SK-N-SH treated with all-trans-retinoic acid at 6 μM for 48 hours (cell line): ENCODE results near the gene LRRC4C.
"Not testable (repeated sequence)": the region's sequence is repeated elsewhere in the genome, so short reads cannot be mapped to it uniquely, and the experiment has no call there.

ENCODE experiments used
- ATAC-seq: fragments of 200-7000 bp; cut with Tn5 transposase; 3 replicates; pipeline ENCODE4 v1.9.1; 2020; ENCODE audit warnings: mild to moderate bottlenecking, moderate library complexity
- CREB5 ChIP-seq: fragments of 250-450 bp; sonication (Bioruptor Pico); IDR thresholded peaks from 2 replicates; pipeline ENCODE4 v1.5.1; 2020; ENCODE audit warnings: low read depth, mild to moderate bottlenecking, moderate library complexity
- CSDC2 ChIP-seq: fragments of 250-450 bp; sonication (Bioruptor Pico); IDR thresholded peaks from 2 replicates; pipeline ENCODE4 v1.5.0; 2020; ENCODE audit warnings: mild to moderate bottlenecking, moderate library complexity
- ESRRG ChIP-seq: fragments of 250-450 bp; sonication (Bioruptor Pico); IDR thresholded peaks from 2 replicates; pipeline ENCODE4 v1.6.1; 2021; ENCODE audit warnings: mild to moderate bottlenecking
- GLIS3 ChIP-seq: fragments of 250-450 bp; sonication (Bioruptor Pico); IDR thresholded peaks from 2 replicates; pipeline ENCODE4 v1.5.0; 2020; ENCODE audit warnings: mild to moderate bottlenecking, moderate library complexity
- ISL1 ChIP-seq: fragments of 250-450 bp; sonication (Bioruptor Pico); IDR thresholded peaks from 2 replicates; pipeline ENCODE4 v2.1.2; 2022; ENCODE audit warnings: mild to moderate bottlenecking, moderate library complexity
- OSR1 ChIP-seq: fragments of 250-450 bp; sonication (Bioruptor Pico); IDR thresholded peaks from 2 replicates; pipeline ENCODE4 v1.8.0; 2022; ENCODE audit warnings: moderate library complexity, mild to moderate bottlenecking, inconsistent platforms
- POU6F1 ChIP-seq: fragments of 250-450 bp; sonication (Bioruptor Pico); IDR thresholded peaks from 2 replicates; pipeline ENCODE4 v1.8.0; 2021; ENCODE audit warnings: low read depth, mild to moderate bottlenecking, moderate library complexity, borderline replicate concordance
- PPARA ChIP-seq: fragments of 250-450 bp; sonication (Bioruptor Pico); IDR thresholded peaks from 2 replicates; pipeline ENCODE4 v1.5.0; 2020; ENCODE audit warnings: mild to moderate bottlenecking, borderline replicate concordance
- RARB ChIP-seq: fragments of 250-450 bp; sonication (Bioruptor Pico); IDR thresholded peaks from 2 replicates; pipeline ENCODE4 v1.8.0; 2021; ENCODE audit warnings: mild to moderate bottlenecking, moderate library complexity
- TCF4 ChIP-seq: fragments of 250-450 bp; sonication (Bioruptor Pico); IDR thresholded peaks from 2 replicates; pipeline ENCODE4 v1.8.0; 2021; ENCODE audit warnings: mild to moderate bottlenecking, moderate library complexity, borderline replicate concordance
- TOX ChIP-seq: fragments of 250-450 bp; sonication (Bioruptor Pico); IDR thresholded peaks from 2 replicates; pipeline ENCODE4 v1.8.0; 2021; ENCODE audit warnings: mild to moderate bottlenecking, moderate library complexity, borderline replicate concordance
- TSHZ2 ChIP-seq: fragments of 250-450 bp; sonication (Bioruptor Pico); IDR thresholded peaks from 2 replicates; pipeline ENCODE4 v1.5.0; 2020; ENCODE audit warnings: mild to moderate bottlenecking, moderate library complexity
- ZC3H10 ChIP-seq: fragments of 250-450 bp; sonication (Bioruptor Pico); IDR thresholded peaks from 2 replicates; pipeline ENCODE4 v1.5.1; 2021; ENCODE audit warnings: mild to moderate bottlenecking, moderate library complexity
- ZFP3 ChIP-seq: fragments of 250-450 bp; sonication (Bioruptor Pico); IDR thresholded peaks from 2 replicates; pipeline ENCODE4 v1.5.0; 2020; ENCODE audit warnings: mild to moderate bottlenecking, moderate library complexity
- ZFP30 ChIP-seq: fragments of 450-650 bp; formaldehyde crosslinking; IDR thresholded peaks from 2 replicates; pipeline ENCODE4 v1.5.0; 2022; ENCODE audit warnings: mild to moderate bottlenecking, moderate library complexity
- ZNF70 ChIP-seq: fragments of 450-650 bp; formaldehyde crosslinking; IDR thresholded peaks from 2 replicates; pipeline ENCODE4 v1.5.0; 2020; ENCODE audit warnings: mild to moderate bottlenecking, moderate library complexity
- ZNF8 ChIP-seq: fragments of 450-650 bp; formaldehyde crosslinking; IDR thresholded peaks from 2 replicates; pipeline ENCODE4 v1.5.0; 2020; ENCODE audit warnings: mild to moderate bottlenecking, moderate library complexity
- TF ChIP-seq, protein P1 (sequence below): fragments of 250-450 bp; sonication (Bioruptor Pico); IDR thresholded peaks from 2 replicates; pipeline ENCODE4 v1.8.0; 2020; ENCODE audit warnings: mild to moderate bottlenecking, moderate library complexity, borderline replicate concordance

LRRC4C gene

GRCh38 chr11:40877981-40878380 is 581.5 kb downstream of the LRRC4C start:
- no peak for ATAC-seq
- no peak for TF ChIP-seq OSR1 (CRISPR knock-in tag)
- no peak for TF ChIP-seq GLIS3 (CRISPR knock-in tag)
- TF ChIP-seq, protein P1, sequence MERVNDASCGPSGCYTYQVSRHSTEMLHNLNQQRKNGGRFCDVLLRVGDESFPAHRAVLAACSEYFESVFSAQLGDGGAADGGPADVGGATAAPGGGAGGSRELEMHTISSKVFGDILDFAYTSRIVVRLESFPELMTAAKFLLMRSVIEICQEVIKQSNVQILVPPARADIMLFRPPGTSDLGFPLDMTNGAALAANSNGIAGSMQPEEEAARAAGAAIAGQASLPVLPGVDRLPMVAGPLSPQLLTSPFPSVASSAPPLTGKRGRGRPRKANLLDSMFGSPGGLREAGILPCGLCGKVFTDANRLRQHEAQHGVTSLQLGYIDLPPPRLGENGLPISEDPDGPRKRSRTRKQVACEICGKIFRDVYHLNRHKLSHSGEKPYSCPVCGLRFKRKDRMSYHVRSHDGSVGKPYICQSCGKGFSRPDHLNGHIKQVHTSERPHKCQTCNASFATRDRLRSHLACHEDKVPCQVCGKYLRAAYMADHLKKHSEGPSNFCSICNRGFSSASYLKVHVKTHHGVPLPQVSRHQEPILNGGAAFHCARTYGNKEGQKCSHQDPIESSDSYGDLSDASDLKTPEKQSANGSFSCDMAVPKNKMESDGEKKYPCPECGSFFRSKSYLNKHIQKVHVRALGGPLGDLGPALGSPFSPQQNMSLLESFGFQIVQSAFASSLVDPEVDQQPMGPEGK (CRISPR knock-in tag), result no peak
- TF ChIP-seq ZFP3, result no peak
- no peak for TF ChIP-seq TSHZ2 (CRISPR knock-in tag)
- TF ChIP-seq POU6F1 (CRISPR knock-in tag), result no peak
- no peak for TF ChIP-seq ISL1 (CRISPR knock-in tag)
- TF ChIP-seq ZNF70, result no peak
- no peak for TF ChIP-seq TCF4 (CRISPR knock-in tag)

DNA sequence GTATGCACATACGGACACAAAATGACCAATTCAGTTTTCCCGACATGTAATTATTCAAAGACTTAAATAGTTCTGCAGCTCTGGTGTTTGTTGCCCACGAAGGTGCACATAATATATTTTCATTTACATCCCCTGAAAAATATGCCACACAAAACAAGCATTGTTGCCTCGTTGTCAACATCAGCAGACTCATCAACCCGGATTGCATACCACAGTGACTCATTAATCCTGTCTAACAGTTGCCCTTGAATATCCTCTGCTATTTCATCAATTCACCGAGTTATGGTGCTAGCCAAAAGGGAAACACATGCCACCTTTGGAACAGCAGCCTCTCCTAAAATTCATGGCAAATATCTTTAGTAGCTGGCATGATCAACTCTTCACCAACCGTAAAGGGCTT is 582.2 kb downstream of the LRRC4C start:
- TF ChIP-seq CREB5 (CRISPR knock-in tag) (no peak), ZNF8 (CRISPR knock-in tag) (no peak), ZC3H10 (CRISPR knock-in tag) (no peak), CSDC2 (no peak), RARB (no peak), OSR1 (CRISPR knock-in tag) (no peak), PPARA (CRISPR knock-in tag) (no peak), TCF4 (CRISPR knock-in tag) (no peak), ZFP30 (CRISPR knock-in tag) (no peak)
- TF ChIP-seq, protein P1 (CRISPR knock-in tag), result no peak
- TF ChIP-seq, all 23 proteins: peak for 0
- no peak for ATAC-seq

DNA sequence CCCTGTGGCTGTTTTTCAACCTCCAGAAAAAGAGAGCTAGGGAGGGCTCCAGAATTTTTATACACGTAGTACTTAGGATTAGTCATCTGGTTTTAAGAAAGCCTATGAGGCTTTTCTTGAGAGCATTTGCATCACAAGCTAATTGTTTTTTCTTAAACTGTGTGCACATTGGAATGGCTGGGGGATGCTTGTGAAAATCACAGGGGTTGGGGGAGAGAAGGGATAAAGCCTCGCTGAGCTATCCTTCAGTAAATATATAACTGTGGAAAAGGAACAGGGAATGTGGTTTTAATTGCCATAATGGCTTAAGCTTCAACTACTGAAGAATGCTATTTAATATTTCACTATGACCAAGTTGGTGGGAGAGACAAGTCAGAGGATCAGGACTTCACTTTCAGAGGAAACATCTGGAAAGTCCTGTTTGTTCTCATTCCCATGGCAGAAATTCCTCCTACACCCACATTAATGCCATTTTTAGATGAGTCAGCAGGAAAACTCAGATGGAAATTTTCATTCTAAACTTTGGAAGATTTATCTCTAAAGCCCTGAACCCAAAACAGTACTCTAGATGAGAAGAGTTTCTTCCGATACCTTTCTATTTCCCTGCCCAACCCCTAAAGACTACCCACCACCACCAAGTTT is 591.3 kb downstream of the LRRC4C start:
- no peak for ATAC-seq
- TF ChIP-seq TOX (no peak), ESRRG (CRISPR knock-in tag) (no peak), ZFP3 (no peak), TSHZ2 (CRISPR knock-in tag) (no peak), ZFP30 (CRISPR knock-in tag) (no peak), ISL1 (CRISPR knock-in tag) (no peak)

DNA sequence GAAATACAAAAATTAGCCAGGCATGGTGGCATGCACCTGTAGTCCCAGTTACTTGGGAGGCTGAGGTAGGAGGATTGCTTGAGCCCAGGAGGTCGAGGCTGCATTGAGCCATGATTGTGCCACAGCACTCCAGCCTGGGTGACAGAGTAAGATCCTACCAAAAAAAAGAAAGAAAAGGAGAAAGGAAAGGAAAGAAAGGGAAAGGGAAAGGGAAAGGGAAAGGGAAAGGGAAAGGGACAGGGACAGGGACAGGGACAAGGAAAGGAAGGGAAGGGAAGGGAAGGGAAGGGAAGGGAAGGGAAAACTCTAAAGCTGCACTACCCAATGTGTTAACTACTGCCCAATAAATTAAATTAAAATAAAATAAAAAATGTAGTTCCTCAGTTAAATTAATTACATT is 601.7 kb downstream of the LRRC4C start:
- ATAC-seq, result not testable (repeated sequence)
